Measurements from ENCODE around the gene NKD2. TPM values are rescaled to one million over a fixed set of nuclear protein-coding genes. Genes with fewer than 3 reads are reported as not detected.

Gene NKD2
- total RNA-seq, 1 experiment from 2014 or later, result 20.4 TPM

GRCh38 chr5:1009359-1010180 lies 968 bp downstream of the NKD2 start:
- Histone ChIP-seq H3K4me2 (ENCODE audit: low read length) (peak overlapping the region; percentile 77), H3K79me2 (ENCODE audit: insufficient read depth, low read length) (no peaks in the 10 kb centered on the region), H3K4me1 (ENCODE audit: control insufficient read depth in 1 of 2, insufficient read depth in 2 of 2, low read length in 2 of 2) (peaks cover 23 to 44% of the 10 kb centered on the region in 2 experiments), H3K9ac (ENCODE audit: low read length) (peak overlapping the region; percentile 48), H3K9me3 (ENCODE audit: control insufficient read depth in 1 of 2, insufficient read depth in 1 of 2, low read depth in 1 of 2, low read length in 2 of 2) (no peaks in the 10 kb centered on the region), H3K27me3 (ENCODE audit: insufficient read depth, low read length) (no peaks in the 10 kb centered on the region; the same call in 1 of the 2 replicates), H3K36me3 (ENCODE audit: control insufficient read depth in 1 of 2, insufficient read depth in 2 of 2, low read length in 2 of 2) (0 out of 4 replicates have a peak, but pooled peaks cover 0 to 4% of the 10 kb centered on the region in 2 experiments), H3K27ac (ENCODE audit: low read depth, low read length) (peak overlapping the region; percentile 18), H3K9me2 (ENCODE audit: insufficient read depth) (no peaks in the 10 kb centered on the region), H3K4me3 (replicated peaks in 1 of 2; ENCODE audit: low read depth in 1 of 2, low read length in 2 of 2) (peak overlapping the region; percentile 40 to 59), H2AFZ (ENCODE audit: low read depth, low read length, poor library complexity, severe bottlenecking) (no peak overlapping the region), H4K20me1 (ENCODE audit: insufficient read depth) (no peaks in the 10 kb centered on the region; the same call in 1 of the 2 replicates)
- ChIA-PET CTCF (interaction anchor here (1.2 to 2.3 kb wide), 5 partner anchors 10 to 88 kb away, joined by 4 to 28 read pairs (median 7); no protein-coding TSS in a partner anchor), POLR2A (interaction anchor here (0.6 to 1.7 kb wide), 3 partner anchors 12 to 158 kb away, joined by 3 to 4 read pairs (median 3); no protein-coding TSS in a partner anchor), RAD21 (ENCODE audit: low non-redundant PET in 1 of 2, low total read pairs in 2 of 2, uncharacterized antibody in 2 of 2, unreplicated experiment in 2 of 2) (no interaction called here)
- intact Hi-C loops (cut with micrococcal nuclease), result loop anchor here (10.0 kb wide), 1 partner anchor 155 kb away; no protein-coding TSS in a partner anchor
- ATAC-seq (no peak), DNase-seq (ENCODE audit: low read depth, low spot score) (no peak)
- no TSS peak for BruUV-seq (replicated peaks)
- TF ChIP-seq EZH2 (IDR thresholded peaks at IDR 0.05), result no peak
- no peak for TF ChIP-seq ELF1 (IDR thresholded peaks at IDR 0.05; ENCODE audit: borderline replicate concordance, low read depth)
- TF ChIP-seq SP1 (IDR thresholded peaks at IDR 0.05; ENCODE audit: low read depth), result no peak

- H3K79me2 ChIP-seq (ENCODE audit: insufficient read depth, low read length), result no peaks in the 10 kb centered on the region
- no peaks in the 10 kb centered on the region for H3K9me3 ChIP-seq (ENCODE audit: control insufficient read depth in 1 of 2, insufficient read depth in 1 of 2, low read depth in 1 of 2, low read length in 2 of 2)
- H3K9ac ChIP-seq (ENCODE audit: low read length), result 0 out of 2 replicates have a peak overlapping the region, but pooled peaks have one; percentile 7
- DNase-seq (ENCODE audit: low read depth, low spot score) (no peak), ATAC-seq (no peak)
- 0 out of 4 replicates have a peak, but pooled peaks cover 0 to 4% of the 10 kb centered on the region in 2 experiments for H3K36me3 ChIP-seq (ENCODE audit: control insufficient read depth in 1 of 2, insufficient read depth in 2 of 2, low read length in 2 of 2)
- intact Hi-C loops (cut with micrococcal nuclease), result no loop called here
- ChIA-PET RAD21 (ENCODE audit: low non-redundant PET in 1 of 2, low total read pairs in 2 of 2, uncharacterized antibody in 2 of 2, unreplicated experiment in 2 of 2) (no interaction called here), CTCF (interaction anchor here (1.4 to 2.3 kb wide), 5 partner anchors 10 to 86 kb away, joined by 3 to 28 read pairs (median 7); no protein-coding TSS in a partner anchor), POLR2A (interaction anchor here (0.6 to 1.7 kb wide), 3 partner anchors 11 to 158 kb away, joined by 3 to 4 read pairs (median 3); no protein-coding TSS in a partner anchor)
- TSS peak; percentile 70 for BruUV-seq (replicated peaks)
- peak overlapping the region; percentile 40 to 59; a peak in 3 of 4 replicates for H3K4me3 ChIP-seq (replicated peaks in 1 of 2; ENCODE audit: low read depth in 1 of 2, low read length in 2 of 2)
- H3K27me3 ChIP-seq (ENCODE audit: insufficient read depth, low read length), result no peaks in the 10 kb centered on the region; the same call in 1 of the 2 replicates
- H4K20me1 ChIP-seq (ENCODE audit: insufficient read depth), result no peaks in the 10 kb centered on the region; the same call in 1 of the 2 replicates
- H2AFZ ChIP-seq (ENCODE audit: low read depth, low read length, poor library complexity, severe bottlenecking), result no peak overlapping the region
- H3K27ac ChIP-seq (ENCODE audit: low read depth, low read length), result peak overlapping the region; percentile 18
- H3K4me1 ChIP-seq (ENCODE audit: control insufficient read depth in 1 of 2, insufficient read depth in 2 of 2, low read length in 2 of 2), result peaks cover 19 to 38% of the 10 kb centered on the region in 2 experiments
- TF ChIP-seq CTCF (IDR thresholded peaks at IDR 0.05 in 2 of 3, conservative IDR thresholded peaks at IDR 0.05 in 1 of 3; ENCODE audit: borderline replicate concordance in 1 of 3, insufficient read depth in 1 of 3, low read depth in 2 of 3, low read length in 2 of 3), result peak in 2 of 3 experiments; percentile 41 to 52; a peak in 4 of 6 replicates
- TF ChIP-seq SIN3A (IDR thresholded peaks at IDR 0.05; ENCODE audit: low read depth), result no peak
- TF ChIP-seq SP1 (IDR thresholded peaks at IDR 0.05; ENCODE audit: low read depth), result no peak
- TF ChIP-seq POLR2AphosphoS5 (IDR thresholded peaks at IDR 0.05; ENCODE audit: low read depth, low read length), result no peak
- TF ChIP-seq EGR1 (IDR thresholded peaks at IDR 0.05; ENCODE audit: low read depth), result no peak
- H3K4me2 ChIP-seq (ENCODE audit: low read length), result peak overlapping the region; percentile 77
- H3K9me2 ChIP-seq (ENCODE audit: insufficient read depth), result no peaks in the 10 kb centered on the region
Measured at GRCh38 chr5:1010181-1010510, 1.5 kb downstream of the NKD2 start.

All from HCT116 (cell line).